PFSK-1 (cell line): ENCODE results near the gene DCBLD2.

Experiments used
- FOXP2 ChIP-seq: optimal IDR thresholded peaks from 2 replicates; pipeline ENCODE3; 2011; ENCODE audit warnings: borderline replicate concordance, control low read depth, inconsistent platforms; ENCODE audit not compliant: insufficient read depth; ENCODE audit errors: extremely low read length, extremely low read depth
- POLR2AphosphoS5 ChIP-seq: IDR thresholded peaks from 2 replicates; pipeline ENCODE4 v1.6.1; 2012; ENCODE audit warnings: low read depth, mild to moderate bottlenecking, control low read depth, low read length, moderate library complexity
- SIN3A ChIP-seq: IDR thresholded peaks from 2 replicates; pipeline ENCODE4 v1.6.1; 2012; ENCODE audit warnings: mild to moderate bottlenecking, low read length, moderate library complexity, borderline replicate concordance; ENCODE audit not compliant: insufficient read depth
- TAF1 ChIP-seq: IDR thresholded peaks from 2 replicates; pipeline ENCODE4 v1.6.1; 2012; ENCODE audit warnings: low read length, control low read depth, borderline replicate concordance; ENCODE audit not compliant: insufficient read depth
- TF ChIP-seq, protein P1 (sequence below), 2 experiments: IDR thresholded peaks; 2 replicates each; pipeline versions ENCODE4 v1.6.1 to v1.8.0; 2011 to 2012; ENCODE audit warnings: low read depth in 2 of 2, low read length in 2 of 2, control low read depth in 1 of 2, inconsistent platforms in 1 of 2, mild to moderate bottlenecking in 1 of 2, moderate library complexity in 1 of 2; ENCODE audit not compliant: insufficient read depth in 1 of 2

The DCBLD2 gene

GRCh38 chr3:98885851-98886250 is 15.6 kb downstream of the DCBLD2 start:
- no peak for TF ChIP-seq FOXP2

- TF ChIP-seq POLR2AphosphoS5 (no peak), FOXP2 (no peak)
Measured at GRCh38 chr3:98884675-98885371, 16.7 kb downstream of the DCBLD2 start.

DNA sequence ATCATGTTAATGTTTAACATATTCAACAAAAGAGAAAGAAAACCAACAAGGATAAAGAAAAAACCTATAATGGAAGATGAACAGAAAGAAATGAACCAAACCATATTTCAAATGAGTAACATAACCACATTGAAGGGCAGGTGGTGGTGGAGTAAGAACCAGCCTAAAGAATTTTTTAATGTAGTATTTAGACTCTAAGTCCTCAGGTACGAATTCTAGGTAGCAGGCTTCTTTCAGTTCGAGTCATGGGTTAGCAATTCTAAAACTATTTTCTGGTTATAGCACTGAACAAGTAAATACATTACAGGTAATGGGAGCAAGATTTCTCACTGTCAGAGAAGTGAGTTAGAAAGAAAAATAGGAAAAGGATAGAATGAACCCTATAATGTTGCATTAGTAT is 24.4 kb downstream of the DCBLD2 start:
- TF ChIP-seq POLR2AphosphoS5 (no peak), TAF1 (no peak), FOXP2 (no peak), SIN3A (no peak)
- TF ChIP-seq, protein P1, sequence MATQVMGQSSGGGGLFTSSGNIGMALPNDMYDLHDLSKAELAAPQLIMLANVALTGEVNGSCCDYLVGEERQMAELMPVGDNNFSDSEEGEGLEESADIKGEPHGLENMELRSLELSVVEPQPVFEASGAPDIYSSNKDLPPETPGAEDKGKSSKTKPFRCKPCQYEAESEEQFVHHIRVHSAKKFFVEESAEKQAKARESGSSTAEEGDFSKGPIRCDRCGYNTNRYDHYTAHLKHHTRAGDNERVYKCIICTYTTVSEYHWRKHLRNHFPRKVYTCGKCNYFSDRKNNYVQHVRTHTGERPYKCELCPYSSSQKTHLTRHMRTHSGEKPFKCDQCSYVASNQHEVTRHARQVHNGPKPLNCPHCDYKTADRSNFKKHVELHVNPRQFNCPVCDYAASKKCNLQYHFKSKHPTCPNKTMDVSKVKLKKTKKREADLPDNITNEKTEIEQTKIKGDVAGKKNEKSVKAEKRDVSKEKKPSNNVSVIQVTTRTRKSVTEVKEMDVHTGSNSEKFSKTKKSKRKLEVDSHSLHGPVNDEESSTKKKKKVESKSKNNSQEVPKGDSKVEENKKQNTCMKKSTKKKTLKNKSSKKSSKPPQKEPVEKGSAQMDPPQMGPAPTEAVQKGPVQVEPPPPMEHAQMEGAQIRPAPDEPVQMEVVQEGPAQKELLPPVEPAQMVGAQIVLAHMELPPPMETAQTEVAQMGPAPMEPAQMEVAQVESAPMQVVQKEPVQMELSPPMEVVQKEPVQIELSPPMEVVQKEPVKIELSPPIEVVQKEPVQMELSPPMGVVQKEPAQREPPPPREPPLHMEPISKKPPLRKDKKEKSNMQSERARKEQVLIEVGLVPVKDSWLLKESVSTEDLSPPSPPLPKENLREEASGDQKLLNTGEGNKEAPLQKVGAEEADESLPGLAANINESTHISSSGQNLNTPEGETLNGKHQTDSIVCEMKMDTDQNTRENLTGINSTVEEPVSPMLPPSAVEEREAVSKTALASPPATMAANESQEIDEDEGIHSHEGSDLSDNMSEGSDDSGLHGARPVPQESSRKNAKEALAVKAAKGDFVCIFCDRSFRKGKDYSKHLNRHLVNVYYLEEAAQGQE (IDR thresholded peaks at IDR 0.05; ENCODE audit: insufficient read depth in 1 of 2, low read depth in 2 of 2, low read length in 2 of 2): no peak

- no peak for TF ChIP-seq SIN3A
- TF ChIP-seq, protein P1 (IDR thresholded peaks at IDR 0.05; ENCODE audit: insufficient read depth in 1 of 2, low read depth in 2 of 2, low read length in 2 of 2): no peak
- TF ChIP-seq POLR2AphosphoS5: no peak
- no peak for TF ChIP-seq TAF1
- no peak for TF ChIP-seq FOXP2
Measured at GRCh38 chr3:98875535-98875934, 26.0 kb downstream of the DCBLD2 start.

DNA sequence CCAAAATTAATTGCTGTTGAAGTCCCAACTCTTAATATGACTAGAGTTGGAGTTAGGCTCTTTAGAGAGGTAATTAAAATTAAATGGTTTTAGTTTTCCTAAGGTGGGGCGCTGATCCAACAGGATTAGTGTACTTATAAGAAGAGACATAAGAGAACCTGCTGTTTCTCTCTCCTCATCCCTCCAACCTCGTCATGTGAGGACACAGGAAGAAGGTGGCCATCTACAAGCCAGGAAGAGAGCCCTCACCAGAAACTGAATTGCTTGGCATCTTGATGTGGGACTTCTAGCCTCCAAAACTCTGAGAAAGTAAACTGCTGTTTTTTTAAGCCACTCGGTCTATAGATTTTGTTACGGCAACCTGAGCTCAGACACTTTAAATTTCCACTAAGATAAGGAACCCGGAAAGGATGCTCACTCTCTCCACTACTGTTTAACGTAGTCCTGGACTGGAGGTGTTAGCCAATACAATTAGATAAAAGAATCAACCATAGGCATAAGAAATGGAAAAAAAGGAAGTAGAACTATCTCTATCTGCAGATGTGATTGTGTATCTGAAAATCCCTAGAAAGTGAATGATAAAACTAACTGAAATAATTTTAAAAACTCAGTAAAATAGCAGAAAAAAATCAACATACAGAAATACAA is 26.8 kb downstream of the DCBLD2 start:
- TF ChIP-seq FOXP2: no peak
- TF ChIP-seq, protein P1 (IDR thresholded peaks at IDR 0.05; ENCODE audit: insufficient read depth in 1 of 2, low read depth in 2 of 2, low read length in 2 of 2): no peak
- no peak for TF ChIP-seq POLR2AphosphoS5
- TF ChIP-seq TAF1: no peak
- no peak for TF ChIP-seq SIN3A

DNA sequence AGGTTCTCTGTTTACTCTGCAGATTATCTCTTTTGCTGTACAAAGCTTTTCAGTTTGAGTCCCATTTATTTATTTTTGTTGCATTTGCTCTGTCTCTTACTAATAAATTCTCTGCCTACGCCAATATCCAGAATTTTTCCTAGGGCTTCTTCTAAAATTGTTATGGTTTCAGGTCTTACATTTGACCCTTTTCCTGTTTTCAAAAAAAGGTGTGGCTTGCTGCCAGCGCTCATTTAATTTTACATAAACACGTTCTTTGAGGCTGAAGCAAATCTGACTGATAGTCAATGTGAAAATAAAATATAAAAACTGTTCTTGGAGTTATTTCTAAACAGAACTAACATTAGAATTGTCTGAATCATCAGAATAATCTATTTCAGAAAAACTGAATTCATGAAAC is 32.1 kb downstream of the DCBLD2 start:
- TF ChIP-seq TAF1 (no peak), SIN3A (no peak), FOXP2 (no peak), POLR2AphosphoS5 (no peak)
- TF ChIP-seq, protein P1 (IDR thresholded peaks at IDR 0.05; ENCODE audit: insufficient read depth in 1 of 2, low read depth in 2 of 2, low read length in 2 of 2): no peak
